H1 (cell line): Measurements from ENCODE around the gene CA10. TPM values are rescaled to one million over a fixed set of nuclear protein-coding genes. Genes with fewer than 3 reads are reported as not detected.

Experiments
- RFX5 ChIP-seq: IDR thresholded peaks from 2 replicates; pipeline ENCODE4 v1.6.1; 2011; ENCODE audit warnings: low read depth, low read length, improper control_type of control experiment, borderline replicate concordance
- polyA plus RNA-seq, 7 experiments: library from polyadenylated mRNA; depleted of rRNA in 3 of 7; stranded (reverse) in 5 of 7; unstranded in 2 of 7; fragments of >200 nt in 5 of 7; fragments of 200-250 nt in 2 of 7; gene quantifications; 1 replicate in 5 of 7; 2 replicates in 1 of 7; 4 replicates in 1 of 7; pipeline versions ENCODE4 v1.2.1 to v1.2.3, GENCODE V29; 2011 to 2013; ENCODE audit warnings: missing spikeins in 2 of 7, mixed read lengths in 2 of 7
- total RNA-seq: library from RNA; stranded (reverse); fragmentation: NEBNext Ultra II Directional; extraction: Animal tissue kit (Norgen Biotek cat#: 25700); gene quantifications from 2 replicates; pipeline ENCODE4 v1.2.1, GENCODE V29; 2021

Gene CA10
- total and polyA plus RNA-seq, 2 of the 8 experiments (the other 6 are each of a cell fraction or from before 2014, with no cell fraction given), result 0.60 to 0.63 TPM

DNA sequence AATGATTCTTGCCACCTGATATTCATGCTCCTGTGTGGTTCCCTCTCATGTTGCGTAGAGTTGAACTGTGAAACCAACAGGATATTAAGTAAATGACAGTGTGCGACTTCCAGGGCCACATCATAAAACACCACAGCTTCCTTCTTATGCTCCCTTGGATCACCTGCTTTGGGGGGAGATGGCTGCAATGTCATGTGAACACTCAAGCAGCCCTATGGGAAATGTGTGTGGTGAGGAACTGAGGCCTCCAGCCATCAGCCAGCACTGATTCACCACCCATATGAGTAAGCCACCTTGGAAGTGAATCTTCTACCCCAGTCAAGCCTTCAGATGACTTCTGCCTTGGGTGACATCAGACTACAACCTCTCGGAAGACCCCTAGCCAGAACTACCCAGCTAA is 470.6 kb downstream of the CA10 start (continued):
- no peak for TF ChIP-seq RFX5
